B cell (primary cell): ENCODE data around the gene VPS8. TPM values are rescaled to one million over a fixed set of nuclear protein-coding genes. Genes with fewer than 3 reads are reported as not detected.

Experiments used
- ATAC-seq: fragments of 200-7000 bp; cut with Tn5 transposase; one replicate; pipeline ENCODE4 v1.10.0; 2021; ENCODE audit warnings: low read depth, mild to moderate bottlenecking, moderate number of reproducible peaks, moderate library complexity
- CTCF ChIA-PET: fragments of 350-600 bp; sonication (Branson Sonifier 250); formaldehyde crosslinking; loops from one replicate; lab custom pipeline; 2021; ENCODE audit warnings: antibody characterized with exemption, inconsistent platforms; lab: Charles Lee
- POLR2A ChIA-PET: fragments of 350-600 bp; sonication (Branson Sonifier 250); formaldehyde crosslinking; loops from one replicate; lab custom pipeline; 2021; ENCODE audit warnings: antibody characterized with exemption; lab: Charles Lee
- DNase-seq: peaks from one replicate; pipeline ENCODE4 v3.0.0; 2013
- H2AFZ ChIP-seq: 2 replicates; pipeline ENCODE4 v1.6.1; 2012; ENCODE audit warnings: mild to moderate bottlenecking, low read depth, low read length; ENCODE audit not compliant: insufficient read depth, poor library complexity, severe bottlenecking
- H3K27ac ChIP-seq, 2 donors: 1 replicate in 1 of 2; 2 replicates in 1 of 2; pipeline ENCODE4 v1.5.1; 2012 to 2013; ENCODE audit warnings: low read length in 2 of 2, mild to moderate bottlenecking in 2 of 2, moderate library complexity in 1 of 2
- H3K27me3 ChIP-seq, 4 experiments: fragments of 200-600 bp in 1 of 4; sonication (generic) in 1 of 4; replicated peaks in 1 of 4; 1 replicate in 2 of 4; 2 replicates in 2 of 4; pipeline versions ENCODE4 v1.6.1 to v1.7.0; 2013 to 2016; ENCODE audit warnings: low read length in 3 of 4, mild to moderate bottlenecking in 2 of 4, mixed read lengths in 1 of 4, moderate library complexity in 1 of 4; ENCODE audit not compliant: insufficient read depth in 4 of 4, control insufficient read depth in 3 of 4; ENCODE audit errors: control extremely low read depth in 1 of 4
- H3K36me3 ChIP-seq, 2 experiments: replicated peaks in 1 of 2; 1 replicate in 1 of 2; 2 replicates in 1 of 2; pipeline versions ENCODE4 v1.6.1 to v1.7.1; 2013; ENCODE audit warnings: low read length in 1 of 2; ENCODE audit not compliant: insufficient read depth in 2 of 2, control insufficient read depth in 1 of 2; ENCODE audit errors: control extremely low read depth in 1 of 2, extremely low read depth in 1 of 2
- H3K4me1 ChIP-seq, 2 donors: fragments of 200-600 bp in 1 of 2; sonication (generic) in 1 of 2; 1 replicate in 1 of 2; 2 replicates in 1 of 2; pipeline versions ENCODE4 v1.5.1 to v1.6.1; 2013 to 2017; ENCODE audit warnings: low read length in 2 of 2; ENCODE audit not compliant: control insufficient read depth in 2 of 2, insufficient read depth in 2 of 2
- H3K4me2 ChIP-seq: replicated peaks from 2 replicates; pipeline ENCODE3; 2012; ENCODE audit warnings: mild to moderate bottlenecking, low read depth, low read length; ENCODE audit not compliant: poor library complexity, severe bottlenecking
- H3K4me3 ChIP-seq, 5 experiments: fragments of 200-600 bp in 1 of 5; sonication (generic) in 1 of 5; 1 replicate in 3 of 5; 2 replicates in 2 of 5; pipeline versions ENCODE4 v1.5.1 to v1.7.0; 2011 to 2016; ENCODE audit warnings: low read length in 4 of 5, mild to moderate bottlenecking in 4 of 5, low read depth in 2 of 5, control low read depth in 1 of 5, moderate library complexity in 1 of 5; ENCODE audit not compliant: insufficient read depth in 1 of 5; ENCODE audit errors: control extremely low read depth in 1 of 5, extremely low read depth in 1 of 5
- H3K79me2 ChIP-seq: fragments of 200-600 bp; sonication (generic); one replicate; pipeline ENCODE4 v1.6.0; 2016; ENCODE audit warnings: low read length; ENCODE audit not compliant: control insufficient read depth, insufficient read depth
- H3K9ac ChIP-seq: fragments of 200-600 bp; sonication (generic); 2 replicates; pipeline ENCODE4 v1.6.1; 2017; ENCODE audit warnings: mild to moderate bottlenecking, low read length, moderate library complexity
- H3K9me3 ChIP-seq, 3 donors: one replicate each; pipeline versions ENCODE4 v1.6.1 to v1.7.1; 2013; ENCODE audit warnings: low read length in 2 of 3; ENCODE audit not compliant: control insufficient read depth in 2 of 3, insufficient read depth in 1 of 3; ENCODE audit errors: control extremely low read depth in 1 of 3
- H4K20me1 ChIP-seq: 2 replicates; pipeline ENCODE4 v1.6.0; 2012; ENCODE audit warnings: mild to moderate bottlenecking, low read length; ENCODE audit not compliant: insufficient read depth, control insufficient read depth, poor library complexity, severe bottlenecking
- H3K27ac Mint-ChIP-seq: one replicate; pipeline ENCODE4 v1.8.0; 2021; ENCODE audit warnings: mixed read lengths
- H3K27me3 Mint-ChIP-seq: one replicate; pipeline ENCODE4 v1.8.0; 2021; ENCODE audit warnings: mixed read lengths
- H3K4me1 Mint-ChIP-seq: one replicate; pipeline ENCODE4 v1.8.0; 2021; ENCODE audit warnings: mixed read lengths
- H3K4me3 Mint-ChIP-seq: one replicate; pipeline ENCODE4 v1.8.0; 2021; ENCODE audit warnings: mixed read lengths
- H3K9me3 Mint-ChIP-seq: one replicate; pipeline ENCODE4 v1.8.0; 2022; ENCODE audit warnings: mixed read lengths; ENCODE audit not compliant: insufficient read depth
- EZH2 ChIP-seq: IDR thresholded peaks from 2 replicates; pipeline ENCODE4 v1.6.1; 2012; ENCODE audit warnings: borderline replicate concordance, low read depth, mild to moderate bottlenecking, moderate library complexity, low read length; ENCODE audit not compliant: insufficient read depth, poor library complexity, severe bottlenecking
- WGBS: methylation state at CpG from one replicate; pipeline ENCODE4 v1.1.5; 2013; ENCODE audit warnings: missing lambda C conversion rate; ENCODE audit not compliant: insufficient coverage; 5-methylcytosine and 5-hydroxymethylcytosine counted together
- intact Hi-C: fragments of 100-400 bp; cut with micrococcal nuclease; formaldehyde crosslinking; loops from one replicate; pipeline ENCODE4 v1.10.0; 2022
- polyA plus RNA-seq: library from polyadenylated mRNA; depleted of rRNA; stranded (reverse); fragments of >200 nt; gene quantifications from 2 replicates; pipeline ENCODE4 v1.2.3, GENCODE V29; 2012
- total RNA-seq, 2 donors: library from RNA; stranded (reverse); fragments of 120-200 nt in 1 of 2; gene quantifications; 1 replicate in 1 of 2; 2 replicates in 1 of 2; pipeline versions ENCODE4 v1.2.3 to v1.2.4, GENCODE V29; 2013 to 2022
- TF ChIP-seq, protein P1 (sequence below): fragments of 200-600 bp; IDR thresholded peaks from one replicate; pipeline ENCODE4 v1.8.0; 2022; ENCODE audit warnings: antibody characterized with exemption, mild to moderate bottlenecking

VPS8 gene
- total and polyA plus RNA-seq, 2 donors (not counting 1 experiment from before 2014, with no cell fraction given), result 18.3 to 95.6 TPM

DNA sequence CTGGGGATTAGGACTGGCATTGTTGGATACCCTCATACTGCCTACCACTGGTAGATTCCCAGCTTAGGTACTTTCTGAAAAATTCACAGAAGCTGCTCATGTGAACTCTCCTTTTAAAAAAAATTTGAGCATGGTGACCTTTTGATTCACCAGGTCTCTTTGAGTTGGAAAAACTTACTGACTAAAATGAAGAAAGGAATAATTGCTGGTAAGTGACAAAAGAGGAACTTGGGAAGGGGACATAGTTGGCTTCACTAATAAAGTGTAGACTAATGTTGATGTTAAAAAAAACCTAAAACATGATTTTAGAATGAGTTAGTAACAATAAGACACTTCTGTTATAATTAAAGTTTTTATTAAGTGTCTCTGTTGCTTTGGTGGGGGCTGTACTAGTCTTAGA, 8.6 kb downstream of the VPS8 start:
- POLR2A ChIA-PET, result no interaction called here
- TF ChIP-seq, protein P1, sequence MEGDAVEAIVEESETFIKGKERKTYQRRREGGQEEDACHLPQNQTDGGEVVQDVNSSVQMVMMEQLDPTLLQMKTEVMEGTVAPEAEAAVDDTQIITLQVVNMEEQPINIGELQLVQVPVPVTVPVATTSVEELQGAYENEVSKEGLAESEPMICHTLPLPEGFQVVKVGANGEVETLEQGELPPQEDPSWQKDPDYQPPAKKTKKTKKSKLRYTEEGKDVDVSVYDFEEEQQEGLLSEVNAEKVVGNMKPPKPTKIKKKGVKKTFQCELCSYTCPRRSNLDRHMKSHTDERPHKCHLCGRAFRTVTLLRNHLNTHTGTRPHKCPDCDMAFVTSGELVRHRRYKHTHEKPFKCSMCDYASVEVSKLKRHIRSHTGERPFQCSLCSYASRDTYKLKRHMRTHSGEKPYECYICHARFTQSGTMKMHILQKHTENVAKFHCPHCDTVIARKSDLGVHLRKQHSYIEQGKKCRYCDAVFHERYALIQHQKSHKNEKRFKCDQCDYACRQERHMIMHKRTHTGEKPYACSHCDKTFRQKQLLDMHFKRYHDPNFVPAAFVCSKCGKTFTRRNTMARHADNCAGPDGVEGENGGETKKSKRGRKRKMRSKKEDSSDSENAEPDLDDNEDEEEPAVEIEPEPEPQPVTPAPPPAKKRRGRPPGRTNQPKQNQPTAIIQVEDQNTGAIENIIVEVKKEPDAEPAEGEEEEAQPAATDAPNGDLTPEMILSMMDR, result no peak
- TF ChIP-seq EZH2, result no peak
- H3K4me1 ChIP-seq, result no peaks in the 10 kb centered on the region

DNA sequence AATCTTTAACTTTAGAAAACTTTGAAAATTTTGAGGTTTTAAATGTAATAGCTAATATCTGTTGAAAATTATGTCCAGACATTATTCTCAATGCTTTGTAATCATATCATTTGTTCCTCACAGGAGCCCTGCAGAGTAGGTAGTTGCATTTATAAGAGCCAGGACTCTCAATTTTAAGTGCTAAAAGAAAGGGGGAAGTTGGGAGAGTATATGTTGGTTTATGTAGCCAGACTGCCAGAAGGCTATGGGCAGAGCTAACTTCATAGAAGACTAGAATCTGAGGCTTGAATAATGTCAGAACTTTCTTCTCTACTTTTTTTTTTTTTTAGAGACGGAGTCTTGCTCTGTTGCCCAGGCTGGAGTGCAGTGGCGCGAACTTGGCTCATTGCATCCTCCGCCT, 9.1 kb downstream of the VPS8 start:
- no peaks in the 10 kb centered on the region for H3K4me1 ChIP-seq
- TF ChIP-seq, protein P1, result no peak
- no peak for TF ChIP-seq EZH2
- ChIA-PET CTCF (interaction anchor here (0.6 kb wide), 1 partner anchor 76 kb away, joined by 3 read pairs; no protein-coding TSS in a partner anchor), POLR2A (no interaction called here)
- H3K27ac ChIP-seq, result no peak overlapping the region
- H3K36me3 ChIP-seq, result peaks cover 2 to 10% of the 10 kb centered on the region in 2 experiments
- no peak for DNase-seq
- H3K4me2 ChIP-seq, result no peak overlapping the region
- H3K79me2 ChIP-seq, result peaks cover 20% of the 10 kb centered on the region
- H3K9me3 ChIP-seq, result no peaks in the 10 kb centered on the region
- no peaks in the 10 kb centered on the region for H3K27me3 Mint-ChIP-seq
- no peak overlapping the region for H2AFZ ChIP-seq
- H4K20me1 ChIP-seq, result peaks cover 22% of the 10 kb centered on the region
- no peaks in the 10 kb centered on the region for H3K9me3 Mint-ChIP-seq
- no peaks in the 10 kb centered on the region for H3K27me3 ChIP-seq
- H3K4me1 Mint-ChIP-seq, result peaks cover 8% of the 10 kb centered on the region
- no peak overlapping the region for H3K27ac Mint-ChIP-seq
- 100% methylated on average over 3 of the region's 4 CpGs for WGBS
- H3K9ac ChIP-seq, result no peak overlapping the region
- no peak overlapping the region for H3K4me3 Mint-ChIP-seq
- no peak overlapping the region for H3K4me3 ChIP-seq
- ATAC-seq, result no peak
- intact Hi-C loops, result no loop called here

More for the DNA sequence above, 8.6 kb downstream of the VPS8 start:
- H3K27me3 ChIP-seq, result no peaks in the 10 kb centered on the region
- H4K20me1 ChIP-seq, result peaks cover 22% of the 10 kb centered on the region
- no peak overlapping the region for H3K9ac ChIP-seq
- no peak overlapping the region for H3K4me2 ChIP-seq
- DNase-seq (no peak), ATAC-seq (no peak)
- Mint-ChIP-seq H3K27me3 (no peaks in the 10 kb centered on the region), H3K9me3 (no peaks in the 10 kb centered on the region), H3K4me1 (peaks cover 10% of the 10 kb centered on the region), H3K27ac (no peak overlapping the region), H3K4me3 (no peak overlapping the region)
- no peak overlapping the region for H3K4me3 ChIP-seq
- H3K79me2 ChIP-seq, result peaks cover 22% of the 10 kb centered on the region
- CTCF ChIA-PET, result interaction anchor here (0.6 kb wide), 1 partner anchor 76 kb away, joined by 3 read pairs; no protein-coding TSS in a partner anchor
- intact Hi-C loops, result no loop called here
- peaks cover 2 to 5% of the 10 kb centered on the region in 2 experiments for H3K36me3 ChIP-seq
- H2AFZ ChIP-seq, result no peak overlapping the region
- no peaks in the 10 kb centered on the region for H3K9me3 ChIP-seq
- no peak overlapping the region for H3K27ac ChIP-seq
